ENCODE results near the gene NUP85.
"Not testable (repeated sequence)": the region's sequence is repeated elsewhere in the genome, so short reads cannot be mapped to it uniquely, and the experiment has no call there.

NUP85 gene

DNA sequence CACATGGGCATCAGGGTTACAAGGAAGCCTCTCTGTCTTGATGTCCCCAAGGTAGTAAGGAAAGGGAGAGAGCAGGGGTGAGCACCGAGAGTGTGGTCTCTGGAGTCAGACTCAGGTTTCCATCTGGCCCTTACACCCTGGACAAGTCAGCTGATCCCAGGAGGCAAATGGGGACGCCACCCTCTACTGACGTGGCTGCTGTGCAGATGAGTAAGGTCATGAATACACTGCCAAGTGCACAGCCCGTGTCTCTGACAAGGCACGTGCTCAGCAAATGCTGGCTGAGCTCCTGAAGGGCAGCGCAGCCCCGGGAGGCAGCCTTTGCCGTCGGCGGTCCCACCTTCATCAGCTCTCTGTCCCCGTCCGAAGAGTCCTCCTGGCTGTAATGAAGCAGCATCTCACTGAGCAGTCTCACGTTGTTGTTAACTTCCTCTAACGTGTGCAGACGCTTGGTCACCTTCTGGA, 36.5 kb downstream of the NUP85 start:
- no peak for DNase-seq (ENCODE audit: low read depth, low spot score)

DNA sequence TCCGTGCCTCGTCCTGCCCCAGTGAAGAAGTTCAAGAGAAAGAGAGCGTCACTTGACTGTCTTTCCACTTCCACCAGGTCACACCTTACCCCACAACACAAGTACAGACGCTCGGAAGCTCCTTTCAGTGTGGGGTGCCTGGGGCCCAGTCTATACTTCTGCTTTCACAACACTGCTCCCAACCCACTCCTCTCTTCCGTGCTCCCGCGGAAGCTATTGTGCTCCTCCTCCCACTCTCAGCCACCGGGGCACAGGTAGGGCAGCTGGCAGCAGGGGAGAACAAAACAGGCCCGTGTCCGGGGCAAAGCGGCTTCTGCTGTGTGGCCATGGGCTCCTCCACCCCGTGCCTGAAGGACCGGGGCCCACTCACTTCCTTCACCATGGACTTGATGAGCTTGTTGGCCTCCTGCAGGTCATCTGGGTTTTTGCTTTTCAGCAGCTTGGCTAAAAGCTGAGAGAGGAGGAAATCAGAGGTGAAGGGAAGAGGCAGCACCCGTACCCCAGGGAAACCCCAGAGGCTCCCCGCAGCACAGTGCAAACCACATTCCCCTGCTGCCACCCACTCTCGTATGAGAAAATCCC, 37.1 kb downstream of the NUP85 start:
- no peak for DNase-seq (ENCODE audit: low read depth, low spot score)

DNA sequence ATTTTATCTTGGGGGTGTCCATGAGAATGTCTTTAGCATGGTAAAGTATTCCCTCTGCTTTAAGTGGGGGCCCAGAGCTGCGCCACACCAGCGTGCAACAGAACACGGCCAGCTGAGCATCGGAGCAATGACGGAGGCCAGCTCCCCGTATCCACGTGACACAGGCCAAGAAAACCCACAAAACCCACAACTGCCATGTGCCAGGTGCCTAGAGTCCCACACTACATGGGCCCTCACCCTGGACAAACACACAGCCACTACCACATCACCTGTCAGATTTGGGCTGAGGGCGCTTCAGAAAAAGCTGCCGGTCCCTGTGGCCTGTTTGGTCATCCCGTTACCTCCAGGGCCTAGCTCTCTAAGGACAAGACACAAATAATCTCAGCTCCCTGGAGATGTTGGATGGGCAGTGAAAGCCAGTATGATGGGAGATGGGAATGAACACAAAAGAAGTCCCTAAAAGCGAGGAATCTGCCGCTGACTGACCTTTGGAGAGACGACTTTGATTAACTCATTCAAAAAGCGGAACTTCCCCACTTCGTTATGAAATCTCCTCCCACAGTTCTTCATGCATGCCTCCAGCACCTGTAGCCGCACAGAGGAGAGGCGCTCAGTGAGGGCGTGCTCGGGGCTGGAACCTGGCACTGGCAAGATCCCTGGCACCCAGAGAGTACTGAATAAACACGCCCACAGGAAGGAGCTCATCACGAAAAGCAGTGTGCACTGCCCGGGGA, 38.8 kb downstream of the NUP85 start:
- DNase-seq (ENCODE audit: low read depth, low spot score): no peak

DNA sequence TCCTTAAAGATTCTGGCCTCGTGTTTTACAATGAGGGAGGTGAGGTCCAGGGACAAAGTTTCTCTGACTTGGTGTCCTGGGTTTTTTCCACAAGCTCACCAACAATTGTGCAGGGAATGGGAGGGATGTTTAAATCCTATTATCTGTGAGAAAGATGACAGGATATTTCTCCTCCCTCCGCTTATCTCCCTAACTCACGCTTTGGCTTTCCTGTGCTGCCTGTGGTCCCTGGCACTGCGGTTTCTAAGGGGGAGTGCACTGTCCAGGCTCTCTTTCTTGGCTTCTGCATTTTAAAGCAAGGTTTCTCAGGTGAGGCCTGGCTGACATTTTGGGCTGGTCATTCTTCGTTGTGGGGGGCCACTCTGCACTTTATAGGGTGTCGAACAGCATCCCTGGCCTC, 39.5 kb downstream of the NUP85 start:
- no peak for DNase-seq (ENCODE audit: low read depth, low spot score)

DNA sequence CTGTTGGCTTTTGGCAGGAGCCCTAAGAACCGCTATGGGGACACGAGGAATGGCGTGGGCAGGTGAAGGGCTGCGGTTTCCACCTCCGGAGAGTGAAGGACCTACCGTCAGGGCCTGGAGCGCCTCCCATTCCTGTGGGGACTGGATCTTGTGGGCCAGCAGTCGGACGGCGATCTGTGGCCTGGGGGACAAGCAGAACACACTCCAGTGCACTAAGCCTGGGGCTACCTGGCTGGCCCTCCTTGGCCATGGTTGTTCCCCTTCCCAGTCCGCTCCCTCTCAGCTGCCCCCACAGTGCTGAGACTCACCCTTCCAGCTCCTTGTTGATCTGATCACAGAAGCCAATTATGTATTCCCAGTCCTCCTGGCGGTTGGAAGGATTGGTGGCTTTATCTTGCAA, 40.9 kb downstream of the NUP85 start:
- no peak for DNase-seq (ENCODE audit: low read depth, low spot score)

DNA sequence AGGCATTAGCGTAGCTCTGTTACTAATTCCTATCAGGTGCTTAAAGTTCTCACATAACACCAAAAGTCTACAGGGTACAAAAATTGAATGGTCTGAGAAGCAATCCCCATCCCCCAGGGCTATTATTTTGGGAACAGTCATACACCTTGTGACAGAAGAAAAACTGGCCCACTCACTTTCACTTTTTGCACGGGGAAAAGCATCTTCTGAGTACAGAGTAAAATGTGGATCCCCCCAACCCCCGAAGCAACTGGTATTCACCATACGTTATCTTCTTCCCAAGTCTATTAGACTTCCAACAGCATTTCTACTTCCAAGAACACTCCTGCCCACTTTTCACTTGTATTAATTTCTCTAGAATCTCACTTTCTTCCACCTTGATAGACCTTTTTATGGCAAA, 44.1 kb downstream of the NUP85 start:
- DNase-seq (ENCODE audit: low read depth, low spot score): no peak

DNA sequence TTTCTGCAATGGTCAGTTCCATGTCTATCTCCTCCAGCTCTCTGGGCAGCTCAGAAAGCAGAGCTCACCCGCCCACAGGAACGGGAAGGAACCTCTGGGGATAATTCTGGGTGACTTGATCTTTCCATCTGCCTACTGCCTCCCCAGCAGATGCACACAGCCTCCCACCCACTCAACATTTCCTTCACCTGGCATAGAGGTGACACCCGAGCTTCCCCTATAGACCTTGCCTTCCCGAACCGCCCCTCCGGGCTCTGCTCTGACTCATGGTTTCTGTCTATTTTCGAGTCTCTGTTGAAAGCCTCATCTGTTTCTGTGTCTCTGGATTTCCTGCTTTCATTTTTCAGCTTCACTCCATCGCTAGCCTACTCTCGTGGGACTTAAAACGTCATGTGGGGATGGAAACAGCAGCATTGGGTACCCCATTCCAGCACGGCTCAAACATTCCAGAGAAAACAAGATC, 44.6 kb downstream of the NUP85 start:
- peak; percentile 76 for DNase-seq (ENCODE audit: low read depth, low spot score)

DNA sequence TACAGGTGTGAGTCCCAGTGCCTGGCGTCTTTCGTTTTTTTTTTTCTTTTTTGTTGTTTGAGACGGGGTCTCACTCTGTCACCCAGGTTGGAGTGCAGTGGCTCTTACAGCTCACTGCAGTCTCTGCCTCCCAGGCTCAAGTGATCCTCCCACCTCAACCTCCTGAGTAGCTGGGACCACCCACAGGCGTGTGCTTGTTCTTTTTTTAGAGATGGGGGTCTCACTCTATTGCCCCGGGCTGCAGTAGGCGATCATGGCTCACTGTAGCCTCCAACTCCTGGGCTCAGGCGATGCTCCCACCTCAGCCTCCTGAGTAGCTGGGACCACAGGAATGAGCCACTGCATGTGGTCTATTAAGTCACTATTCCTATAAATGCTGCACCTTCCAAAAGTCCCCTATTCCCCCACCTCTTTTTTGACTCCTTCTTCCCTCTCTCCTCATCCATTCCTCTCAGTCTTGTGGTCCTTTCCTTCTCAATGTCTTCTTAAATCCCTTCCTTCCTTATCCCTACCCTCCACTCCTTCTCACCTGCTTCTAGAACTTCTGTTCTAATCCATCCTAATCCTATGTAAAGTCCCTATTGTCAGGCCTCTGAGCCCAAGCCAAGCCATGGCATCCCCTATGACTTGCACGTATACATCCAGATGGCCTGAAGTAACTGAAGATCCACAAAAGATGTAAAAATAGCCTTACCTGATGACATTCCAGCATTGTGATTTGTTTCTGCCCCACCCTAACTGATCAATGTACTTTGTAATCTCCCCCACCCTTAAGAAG, 46.7 kb downstream of the NUP85 start:
- no peak for DNase-seq (ENCODE audit: low read depth, low spot score)

DNA sequence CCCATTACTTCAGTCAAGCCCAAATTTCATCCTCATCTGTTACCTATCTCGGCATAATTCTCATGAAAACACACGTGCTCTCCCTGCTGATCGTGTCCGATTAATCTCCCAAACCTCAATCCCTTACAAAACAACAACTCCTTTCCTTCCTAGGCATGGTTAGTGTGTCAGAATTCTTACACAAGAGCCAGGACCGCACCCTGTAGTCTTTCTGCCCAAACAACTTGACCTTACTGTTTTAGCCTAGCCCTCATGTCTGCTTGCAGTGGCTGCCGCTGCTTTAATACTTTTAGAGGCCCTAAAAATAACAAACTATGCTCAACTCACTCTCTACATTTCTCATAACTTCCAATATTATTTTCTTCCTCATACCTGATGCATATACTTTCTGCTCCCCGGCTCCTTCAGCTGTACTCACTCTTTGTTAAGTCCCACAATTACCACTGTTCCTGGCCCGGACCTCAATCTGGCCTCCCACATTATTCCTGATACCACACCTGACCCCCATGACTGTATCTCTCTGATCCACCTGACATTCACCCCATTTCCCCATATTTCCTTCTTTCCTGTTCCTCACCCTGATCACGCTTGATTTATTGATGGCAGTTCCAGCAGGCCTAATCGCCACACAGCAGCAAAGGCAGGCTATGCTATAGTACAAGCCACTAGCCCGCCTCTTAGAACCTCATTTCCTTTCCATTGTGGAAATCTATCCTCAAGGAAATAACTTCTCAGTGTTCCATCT, 50.6 kb downstream of the NUP85 start:
- DNase-seq (ENCODE audit: low read depth, low spot score): not testable (repeated sequence)

DNA sequence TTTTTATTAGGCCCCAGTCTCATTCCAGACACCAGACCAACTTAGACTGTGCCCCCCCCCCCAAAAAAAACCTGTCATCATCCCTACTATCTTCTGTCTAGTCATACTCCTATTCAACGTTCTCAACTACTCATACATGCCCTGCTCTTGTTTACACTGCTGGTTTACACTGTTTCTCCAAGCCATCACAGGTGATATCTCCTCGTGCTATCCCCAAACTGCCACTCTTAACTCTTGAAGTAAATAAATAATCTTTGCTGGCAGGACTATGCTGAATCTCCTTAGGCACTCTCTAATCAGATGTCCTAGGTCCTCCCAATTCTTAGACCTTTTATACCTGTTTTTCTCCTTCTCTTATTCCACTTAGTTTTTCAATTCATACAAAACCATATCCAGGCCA, 51.7 kb downstream of the NUP85 start:
- not testable (repeated sequence) for DNase-seq (ENCODE audit: low read depth, low spot score)

DNA sequence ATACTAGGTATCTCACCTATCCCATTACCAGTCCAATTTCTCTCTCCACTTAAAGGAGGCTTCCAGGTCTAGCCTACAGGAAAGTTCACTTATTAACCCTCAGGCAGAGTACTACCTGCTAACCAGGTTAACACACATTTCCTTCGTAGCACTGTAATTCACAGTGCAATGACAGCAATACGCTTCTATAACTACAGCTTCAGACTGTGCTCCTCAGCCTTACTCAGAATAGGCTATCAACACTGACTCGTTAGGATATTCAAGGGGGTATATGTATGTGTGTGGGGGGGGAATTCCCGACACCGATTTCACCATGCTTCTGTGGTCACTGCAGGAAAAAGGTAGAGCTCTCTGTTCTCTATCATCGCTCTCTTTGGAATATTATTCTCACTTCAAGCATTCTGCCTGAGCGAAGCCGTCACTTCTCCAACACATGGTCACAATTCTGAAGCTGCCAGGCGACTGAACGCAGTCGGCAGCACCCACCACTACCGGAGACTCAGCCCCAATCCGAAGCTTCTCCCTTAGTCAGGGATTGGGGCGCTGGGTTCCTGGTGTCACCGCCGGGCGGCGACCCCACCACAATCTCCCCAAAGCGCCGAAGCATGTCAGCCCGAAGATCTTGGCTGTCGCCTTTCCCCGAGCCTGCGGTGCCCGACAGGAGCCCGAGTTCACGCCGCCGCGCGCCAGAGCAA, 55.3 kb downstream of the NUP85 start:
- no peak for DNase-seq (ENCODE audit: low read depth, low spot score)

DNA sequence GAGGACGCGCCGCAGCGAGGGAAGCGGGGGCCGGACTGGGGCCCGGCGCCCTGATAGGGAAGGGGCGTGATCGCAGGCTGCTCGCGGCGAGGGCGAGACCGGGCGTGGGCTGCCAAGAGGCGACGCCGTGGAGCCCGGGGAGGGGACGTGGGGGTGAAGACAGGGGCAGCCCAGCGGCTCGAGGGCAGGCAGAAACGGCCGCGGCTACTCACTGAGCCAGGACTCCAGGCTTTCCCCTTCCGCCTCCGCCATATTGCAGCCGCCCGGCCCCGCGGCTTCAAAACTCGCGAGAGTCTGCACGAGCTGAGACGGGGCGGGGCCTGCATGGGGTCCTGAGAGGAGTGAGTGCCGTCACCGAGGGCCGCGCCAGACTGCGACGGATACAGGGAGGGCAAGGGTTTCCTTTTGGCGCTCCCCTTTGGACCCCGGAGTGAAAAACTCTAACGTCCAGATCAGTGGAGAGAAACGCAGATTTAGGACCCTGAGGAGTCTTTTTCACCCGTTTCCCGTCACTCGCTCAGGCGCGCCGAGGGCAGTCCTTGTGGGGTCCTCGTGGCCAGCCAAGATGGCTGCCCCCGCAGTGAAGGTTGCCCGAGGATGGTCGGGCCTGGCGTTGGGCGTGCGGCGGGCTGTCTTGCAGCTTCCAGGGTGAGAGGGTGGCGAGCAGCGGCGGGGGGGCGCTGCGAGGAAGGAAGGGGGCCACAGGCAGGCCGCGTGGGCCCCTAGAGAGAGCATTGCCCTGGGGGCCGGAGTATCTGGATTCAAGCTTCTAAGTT, 56.0 kb downstream of the NUP85 start, which contains the start of the genes GGA3 and MRPS7:
GGA3 (minus strand) TSS at position 271 of the 776 bp plus-strand sequence; CDS start at position 252, 19 bp downstream.
MRPS7 (plus strand) TSS at position 544 of the 776 bp plus-strand sequence; CDS start at position 566, 22 bp downstream.
- peak; percentile 91 for DNase-seq (ENCODE audit: low read depth, low spot score)

DNA sequence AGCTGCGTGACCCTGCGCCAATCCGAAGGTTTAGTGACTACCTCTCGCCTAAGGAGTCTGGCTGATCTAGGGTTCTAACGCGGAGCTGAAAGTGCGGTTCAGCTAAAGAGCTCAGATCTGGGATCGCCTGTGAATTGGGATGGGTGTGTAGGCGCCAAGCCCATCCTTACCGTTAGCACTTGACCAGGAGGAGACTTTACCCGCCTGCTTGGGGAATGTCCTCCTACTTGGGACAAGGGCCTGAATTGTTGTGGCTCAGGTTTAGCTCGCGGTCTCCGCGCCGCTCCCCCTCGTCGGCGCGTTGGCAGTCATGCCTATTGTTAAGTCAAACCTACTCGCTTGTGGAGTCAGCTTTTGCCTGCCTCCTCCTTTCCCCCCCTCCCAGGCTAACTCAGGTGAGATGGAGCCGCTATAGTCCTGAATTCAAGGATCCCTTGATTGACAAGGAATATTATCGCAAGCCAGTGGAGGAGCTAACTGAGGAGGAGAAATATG, 56.7 kb downstream of the NUP85 start:
- DNase-seq (ENCODE audit: low read depth, low spot score): no peak

DNA sequence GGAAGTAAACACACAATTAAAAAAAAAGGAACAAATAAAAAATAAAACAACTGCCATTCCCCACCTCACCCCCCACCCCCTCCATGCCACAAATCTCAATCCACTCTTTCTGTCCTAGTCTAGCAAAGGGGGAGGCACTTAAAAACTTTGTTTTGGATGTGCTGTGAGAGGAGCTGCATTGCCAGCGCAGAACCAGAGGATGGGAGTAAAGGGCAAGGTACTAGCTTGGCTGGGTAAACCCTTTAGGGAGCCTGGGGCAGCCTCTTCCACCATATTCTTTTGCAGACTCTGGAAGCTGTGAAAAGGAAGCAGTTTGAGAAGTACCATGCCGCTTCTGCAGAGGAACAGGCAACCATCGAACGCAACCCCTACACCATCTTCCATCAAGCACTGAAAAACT, 57.6 kb downstream of the NUP85 start:
- DNase-seq (ENCODE audit: low read depth, low spot score): no peak

DNA sequence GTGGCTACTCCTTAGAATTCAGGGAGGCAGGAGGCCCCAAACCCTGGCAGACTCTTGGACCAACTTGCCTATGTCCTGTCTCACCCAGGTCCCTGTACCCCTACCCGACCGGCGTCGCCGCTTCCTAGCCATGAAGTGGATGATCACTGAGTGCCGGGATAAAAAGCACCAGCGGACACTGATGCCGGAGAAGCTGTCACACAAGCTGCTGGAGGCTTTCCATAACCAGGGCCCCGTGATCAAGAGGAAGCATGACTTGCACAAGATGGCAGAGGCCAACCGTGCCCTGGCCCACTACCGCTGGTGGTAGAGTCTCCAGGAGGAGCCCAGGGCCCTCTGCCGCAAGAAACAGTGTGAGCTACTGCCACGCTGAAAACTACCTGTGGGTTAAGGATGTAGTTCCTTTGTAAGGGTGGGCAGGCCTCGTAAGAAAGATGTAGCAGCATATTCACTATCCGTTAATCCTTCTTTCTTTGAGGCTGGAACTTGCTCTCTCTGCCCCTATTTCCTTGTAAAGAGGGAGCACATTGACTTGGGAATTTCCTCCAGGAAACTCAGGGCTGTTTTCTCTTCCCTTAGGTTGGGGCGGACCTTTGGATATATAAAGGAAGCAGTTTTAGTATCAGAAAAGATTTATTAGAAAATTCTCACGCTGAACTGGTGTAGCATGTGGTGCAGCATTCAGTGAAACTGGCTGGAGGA, 60.3 kb downstream of the NUP85 start:
- DNase-seq (ENCODE audit: low read depth, low spot score): no peak

DNA sequence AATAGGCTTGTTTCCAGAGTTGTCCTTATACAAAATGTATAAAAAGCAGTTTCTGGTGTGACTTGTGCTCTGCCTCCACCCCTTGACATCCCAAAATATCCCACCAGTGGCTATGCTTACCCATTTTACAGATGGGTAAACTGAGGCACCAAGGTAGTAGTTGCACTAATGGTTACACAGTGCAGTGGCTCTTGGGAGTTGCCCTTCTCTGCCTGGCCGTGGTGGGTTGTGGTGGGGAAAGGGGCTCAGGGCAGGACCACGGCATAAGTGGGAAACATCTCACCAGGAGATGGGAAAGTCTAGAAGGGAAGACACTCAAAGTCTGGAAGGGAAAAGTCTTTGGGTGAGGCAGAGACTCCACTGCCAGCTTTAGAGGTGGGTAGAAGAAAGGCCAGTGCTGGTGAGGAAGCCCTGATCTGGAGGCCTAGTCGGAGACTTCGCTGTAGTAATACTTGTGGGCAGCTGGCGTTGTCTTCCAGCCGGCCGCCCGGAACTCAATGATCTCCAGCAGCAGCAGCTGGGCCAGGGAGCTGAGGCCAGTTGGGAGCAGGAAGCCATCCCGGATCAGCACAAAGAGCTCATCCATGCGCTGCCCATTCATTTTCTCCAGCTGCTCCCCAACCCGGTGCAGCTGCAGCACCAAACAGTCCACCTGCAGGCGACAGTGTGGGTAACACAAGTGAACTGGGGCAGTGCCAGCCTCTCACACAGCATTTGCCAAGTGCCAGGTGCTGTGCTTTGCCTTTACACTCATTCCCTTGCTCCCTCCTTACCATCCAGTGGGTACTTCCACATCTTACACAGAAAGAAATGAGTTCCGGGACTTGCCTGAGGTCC, 61.1 kb downstream of the NUP85 start:
- DNase-seq (ENCODE audit: low read depth, low spot score): no peak

DNA sequence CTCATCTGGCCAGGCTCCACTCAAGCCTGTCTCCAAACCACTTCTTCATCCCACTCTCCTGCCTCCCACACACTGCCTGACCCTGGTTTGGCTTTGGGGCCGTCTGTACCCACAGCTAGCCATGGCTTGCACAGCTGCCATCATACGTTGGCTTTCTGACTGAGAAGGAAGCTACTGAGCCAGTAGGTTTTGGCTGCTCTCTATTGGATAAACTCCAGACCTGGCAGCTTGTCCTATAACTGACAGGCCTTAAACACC, 61.6 kb downstream of the NUP85 start:
- DNase-seq (ENCODE audit: low read depth, low spot score): no peak

DNA sequence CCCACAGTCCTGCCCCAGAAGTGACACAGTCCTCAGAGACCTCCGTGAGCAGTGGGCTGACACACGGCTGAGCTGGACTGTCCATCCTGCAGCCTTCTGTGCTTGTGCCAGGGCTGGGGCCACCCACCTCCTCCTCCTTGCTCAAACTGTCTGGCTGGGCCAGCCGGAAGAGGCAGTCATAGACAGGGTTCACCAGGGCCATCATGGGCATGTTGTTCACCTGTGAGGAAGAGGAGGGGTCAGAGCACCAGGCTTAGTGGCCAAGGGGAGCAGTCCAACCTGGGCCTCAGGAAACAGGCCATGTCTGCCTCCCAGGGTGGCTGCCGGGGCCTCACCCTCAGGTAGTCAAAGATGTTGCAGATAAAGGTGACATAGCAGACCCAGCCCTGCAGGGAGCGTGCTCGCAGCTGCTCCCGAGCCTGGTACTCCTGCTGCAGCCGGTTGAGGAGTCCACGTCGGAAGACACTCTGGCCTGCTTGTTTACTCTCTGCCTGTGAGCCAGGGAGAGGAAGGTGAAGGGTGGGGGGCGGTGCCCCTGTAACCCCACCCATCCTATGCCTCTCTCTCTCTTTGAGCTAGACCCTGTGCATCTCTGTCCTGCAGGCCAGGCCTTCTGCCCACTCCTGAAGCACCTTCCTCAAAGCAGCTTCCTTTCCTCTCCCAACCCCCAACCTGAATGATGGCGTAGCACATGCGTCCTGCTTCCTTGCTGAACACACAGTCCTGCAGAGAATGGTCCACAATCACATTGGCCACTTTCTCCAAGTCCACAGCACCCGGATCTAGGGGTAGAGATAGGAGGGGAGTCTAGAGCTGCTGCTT, 62.1 kb downstream of the NUP85 start:
- DNase-seq (ENCODE audit: low read depth, low spot score): no peak
